SKM-1 (cell line): ENCODE measurements around the gene AP2M1.

Source experiments
- DNase-seq: peaks from one replicate; lab custom pipeline; 2025; ENCODE audit not compliant: unreplicated experiment; lab: John Stamatoyannopoulos, UW

Gene AP2M1

GRCh38 chr3:184223946-184224345 is 49.3 kb downstream of the AP2M1 start:
- DNase-seq: no peak

GRCh38 chr3:184227481-184227935 is 52.9 kb downstream of the AP2M1 start:
- DNase-seq: no peak

DNA sequence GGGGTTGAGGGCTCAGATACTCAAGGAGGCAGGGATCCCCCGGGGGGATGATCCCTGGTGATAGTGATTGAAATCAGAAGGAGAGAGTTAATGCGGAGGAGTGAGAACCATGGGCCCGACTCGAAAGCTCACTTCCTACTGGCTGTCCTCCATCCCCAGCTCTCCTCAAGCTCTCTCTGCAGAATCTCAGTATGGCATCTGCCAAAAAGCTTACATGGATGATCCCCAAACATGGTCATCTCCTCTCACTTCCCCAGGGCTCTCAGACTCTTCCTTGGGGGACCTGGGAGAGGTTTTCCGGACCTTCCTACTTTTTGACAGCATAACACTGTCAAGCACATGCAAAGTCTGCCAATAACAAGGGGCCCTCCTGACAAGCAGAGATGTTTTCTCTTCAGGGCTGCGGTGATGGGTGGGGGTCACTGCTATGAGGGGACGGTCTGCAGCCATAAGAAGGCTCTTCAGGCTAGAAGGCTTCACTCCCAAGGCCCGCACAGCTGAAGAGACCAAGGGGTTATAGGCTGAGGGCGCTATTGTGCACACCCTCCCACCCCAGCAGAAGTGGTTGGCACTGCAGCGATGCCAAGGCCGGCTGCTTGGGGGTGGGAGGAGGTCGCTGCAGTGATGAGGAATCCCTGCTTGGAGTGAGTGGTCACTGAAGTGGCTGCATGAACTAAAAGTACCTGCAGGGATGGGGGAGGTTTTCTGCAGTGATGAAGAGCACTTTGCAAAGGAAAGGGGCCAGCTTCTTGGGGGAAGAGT is 53.9 kb downstream of the AP2M1 start:
- DNase-seq: no peak

DNA sequence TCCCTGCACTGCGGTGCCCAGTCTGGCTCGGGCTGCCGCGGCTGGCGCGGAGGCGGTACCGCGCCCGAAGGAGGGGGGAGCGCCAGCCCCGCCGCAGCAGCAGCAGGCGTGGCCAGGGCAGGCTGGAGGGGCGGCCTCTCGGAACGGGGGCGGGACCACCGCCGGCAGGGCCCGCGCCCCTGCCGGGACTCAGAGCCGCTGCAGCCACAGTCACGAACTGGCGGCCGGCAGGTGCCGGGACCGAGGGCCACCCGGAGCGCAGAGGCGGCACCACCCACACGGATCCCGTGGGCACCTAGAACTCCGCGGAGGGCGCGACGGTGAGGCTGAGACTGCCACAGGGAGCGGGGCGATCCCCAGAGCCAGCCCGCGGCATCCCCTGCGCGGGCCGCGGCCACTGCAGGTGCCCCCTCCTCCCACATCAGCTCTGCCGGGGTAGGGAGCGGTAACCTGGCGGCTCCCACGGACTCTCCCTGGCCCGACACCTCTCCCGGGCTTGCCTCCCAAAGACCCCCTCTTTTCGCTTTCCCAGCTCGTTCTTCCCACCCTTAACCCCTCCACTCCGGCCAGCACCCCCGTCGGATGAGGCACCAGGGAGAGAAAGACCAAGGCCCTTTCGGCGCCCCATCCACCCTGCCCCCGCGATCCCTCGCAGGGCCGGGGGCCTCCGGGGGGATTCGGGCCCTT is 54.9 kb downstream of the AP2M1 start, which contains the start of gene VWA5B2:
Gene VWA5B2, plus strand, starts transcription at position 192 of the 687 bp plus-strand sequence. CDS start 944 bp downstream, outside the sequence.
- DNase-seq: no peak

- no peak for DNase-seq
These were observed 55.5 kb downstream of the AP2M1 start for GRCh38 chr3:184230081-184230602.

GRCh38 chr3:184230603-184231528 is 56.2 kb downstream of the AP2M1 start:
- DNase-seq: no peak

- DNase-seq: no peak
These were observed 57.0 kb downstream of the AP2M1 start for GRCh38 chr3:184231671-184232070.

GRCh38 chr3:184233127-184233843 is 58.6 kb downstream of the AP2M1 start:
- DNase-seq: no peak
